Measurements from ENCODE around the gene NTHL1. TPM values are rescaled to one million over a fixed set of nuclear protein-coding genes. Genes with fewer than 3 reads are reported as not detected.

NTHL1 gene
- total RNA-seq (10 to 100 TPM; 17.1 to 38.1 (median 23.9) TPM), polyA plus RNA-seq (10 to 100 TPM in 1 of 2 donors, 1 to 10 TPM in 1; 1.9 to 27.3 TPM)
- long read RNA-seq, donor 1, transcript NTHL1-201 (6 exons, 1,067 nt), result major isoform, 44 of 53 reads
- long read RNA-seq, donor 1, partial matches to known transcripts, result 5 of 53 reads
- long read RNA-seq, donor 1, other reads (novel, unspliced or antisense), result 4 of 53 reads
- long read RNA-seq, donor 2, transcript NTHL1-201 (6 exons, 1,067 nt), result major isoform, 22 of 26 reads
- long read RNA-seq, donor 2, partial matches to known transcripts, result 0 of 26 reads
- long read RNA-seq, donor 2, other reads (novel, unspliced or antisense), result 0 of 26 reads
- long read RNA-seq, donor 3, transcript NTHL1-201 (6 exons, 1,067 nt), result major isoform, 27 of 33 reads
- long read RNA-seq, donor 3, partial matches to known transcripts, result 2 of 33 reads
- long read RNA-seq, donor 3, other reads (novel, unspliced or antisense), result 4 of 33 reads

DNA sequence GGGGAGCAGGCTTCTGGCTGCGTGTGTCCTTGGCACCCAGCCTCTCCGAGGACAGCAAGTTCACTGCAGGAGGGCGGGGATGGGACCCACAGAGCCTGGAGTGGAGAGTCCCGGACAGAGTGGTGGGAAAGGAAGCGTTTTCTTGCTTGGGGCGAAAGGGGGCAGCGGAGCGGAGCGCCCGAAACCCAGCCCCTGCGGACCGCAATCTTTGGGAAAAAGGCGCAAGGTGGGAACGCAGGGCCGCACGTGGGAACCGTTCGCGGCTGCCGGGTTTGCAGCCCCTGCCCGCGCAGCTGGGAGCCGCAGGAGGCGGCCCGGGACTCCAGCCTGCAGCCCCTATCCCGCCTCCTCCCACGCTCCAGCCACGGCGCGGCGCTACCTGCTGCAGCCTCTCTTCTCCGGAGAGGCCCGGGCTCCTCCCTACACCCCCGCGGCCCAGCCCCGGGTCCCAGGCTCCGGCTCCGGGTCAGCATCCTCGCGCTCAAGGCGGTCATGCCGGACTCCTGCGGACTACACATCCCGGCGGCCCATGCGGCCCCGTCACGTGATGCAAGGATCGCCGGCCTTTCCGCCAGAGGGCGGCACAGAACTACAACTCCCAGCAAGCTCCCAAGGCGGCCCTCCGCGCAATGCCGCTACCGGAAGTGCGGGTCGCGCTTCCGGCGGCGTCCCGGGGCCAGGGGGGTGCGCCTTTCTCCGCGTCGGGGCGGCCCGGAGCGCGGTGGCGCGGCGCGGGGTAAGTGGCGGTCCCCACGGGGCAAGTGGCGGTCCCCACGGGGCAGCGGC is at the start of gene NTHL1, which contains the start of gene TSC2:
NTHL1 (minus strand) TSS at position 505 of the 786 bp plus-strand sequence; CDS start at position 494, 11 bp downstream.
TSC2 (plus strand) TSS at position 656 of the 786 bp plus-strand sequence. CDS start 631 bp downstream, outside the sequence.
- intact Hi-C loops (cut with DNase I), result no loop called here
- WGBS, 3 donors, result 0 to 1% (median 0%) methylated on average over 32 to 81 of the region's 81 CpGs
- Histone ChIP-seq H3K27ac (peak within 1 kb of the TSS in 1 of 2 donors; percentile 70), H3K9me3 (no peaks in the 10 kb centered on the region), H3K4me1 (ENCODE audit: insufficient read depth) (peaks cover 13% of the 10 kb centered on the region), H3K27me3 (no peaks in the 10 kb centered on the region), H3K4me3 (peak within 1 kb of the TSS; percentile 63), H3K36me3 (no peaks in the 10 kb centered on the region)
- TF ChIP-seq, protein P1, sequence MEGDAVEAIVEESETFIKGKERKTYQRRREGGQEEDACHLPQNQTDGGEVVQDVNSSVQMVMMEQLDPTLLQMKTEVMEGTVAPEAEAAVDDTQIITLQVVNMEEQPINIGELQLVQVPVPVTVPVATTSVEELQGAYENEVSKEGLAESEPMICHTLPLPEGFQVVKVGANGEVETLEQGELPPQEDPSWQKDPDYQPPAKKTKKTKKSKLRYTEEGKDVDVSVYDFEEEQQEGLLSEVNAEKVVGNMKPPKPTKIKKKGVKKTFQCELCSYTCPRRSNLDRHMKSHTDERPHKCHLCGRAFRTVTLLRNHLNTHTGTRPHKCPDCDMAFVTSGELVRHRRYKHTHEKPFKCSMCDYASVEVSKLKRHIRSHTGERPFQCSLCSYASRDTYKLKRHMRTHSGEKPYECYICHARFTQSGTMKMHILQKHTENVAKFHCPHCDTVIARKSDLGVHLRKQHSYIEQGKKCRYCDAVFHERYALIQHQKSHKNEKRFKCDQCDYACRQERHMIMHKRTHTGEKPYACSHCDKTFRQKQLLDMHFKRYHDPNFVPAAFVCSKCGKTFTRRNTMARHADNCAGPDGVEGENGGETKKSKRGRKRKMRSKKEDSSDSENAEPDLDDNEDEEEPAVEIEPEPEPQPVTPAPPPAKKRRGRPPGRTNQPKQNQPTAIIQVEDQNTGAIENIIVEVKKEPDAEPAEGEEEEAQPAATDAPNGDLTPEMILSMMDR (IDR thresholded peaks at IDR 0.05), result peak; percentile 39 to 72 (median 68)
- no peak for TF ChIP-seq EP300 (IDR thresholded peaks at IDR 0.05)
- peak; percentile 26 for TF ChIP-seq POLR2A (IDR thresholded peaks at IDR 0.05)
- peak; percentile 95 to 98 (median 96) for DNase-seq

DNA sequence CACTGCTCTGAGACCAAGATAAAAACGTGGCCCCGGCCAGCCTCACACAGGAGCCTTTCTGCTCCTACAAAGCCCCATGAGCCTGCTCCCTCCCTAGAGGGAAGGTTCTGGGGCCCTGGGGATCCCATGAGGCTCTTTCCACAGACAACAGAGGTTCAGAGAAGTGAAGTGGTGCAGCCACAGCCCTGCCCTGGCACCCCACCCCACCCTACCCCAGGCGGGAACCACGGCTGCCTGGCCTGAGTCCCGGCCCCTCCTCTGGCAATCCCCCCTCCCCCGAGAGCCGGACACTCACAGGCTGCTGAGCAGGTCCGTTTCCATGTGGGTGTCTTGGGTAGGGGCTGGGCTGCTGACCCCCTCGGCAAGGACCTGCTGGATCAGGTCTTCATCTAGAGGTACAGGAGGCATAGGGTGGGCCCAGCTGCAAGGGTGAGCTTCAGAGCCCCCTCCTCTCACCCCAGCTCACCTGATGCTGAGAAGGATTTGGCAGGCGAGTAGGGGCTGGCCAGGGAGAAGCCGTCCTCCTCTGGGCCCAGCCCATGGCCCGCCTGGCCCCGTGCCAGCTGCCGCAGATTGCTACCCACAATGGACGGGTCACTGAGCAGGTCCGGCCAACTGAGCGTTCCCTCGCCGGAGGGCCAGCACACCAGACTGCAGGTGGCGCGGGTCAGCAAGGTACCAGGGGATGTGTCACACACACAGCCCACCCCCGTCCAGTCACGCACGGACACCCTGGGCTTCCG is 49.4 kb upstream of the NTHL1 start:
- Histone ChIP-seq H3K36me3 (no peaks in the 10 kb centered on the region), H3K9me3 (no peaks in the 10 kb centered on the region), H3K4me3 (no peak overlapping the region), H3K27ac (no peak overlapping the region), H3K4me1 (ENCODE audit: insufficient read depth) (no peaks in the 10 kb centered on the region), H3K27me3 (no peaks in the 10 kb centered on the region)
- no peak for DNase-seq
- 71 to 78% (median 75%) methylated on average over 22 to 25 of the region's 25 CpGs for WGBS, 3 donors
- TF ChIP-seq POLR2A (IDR thresholded peaks at IDR 0.05), result no peak
- TF ChIP-seq, protein P1 (IDR thresholded peaks at IDR 0.05), result no peak
- no peak for TF ChIP-seq EP300 (IDR thresholded peaks at IDR 0.05)
- intact Hi-C loops (cut with DNase I), result no loop called here

DNA sequence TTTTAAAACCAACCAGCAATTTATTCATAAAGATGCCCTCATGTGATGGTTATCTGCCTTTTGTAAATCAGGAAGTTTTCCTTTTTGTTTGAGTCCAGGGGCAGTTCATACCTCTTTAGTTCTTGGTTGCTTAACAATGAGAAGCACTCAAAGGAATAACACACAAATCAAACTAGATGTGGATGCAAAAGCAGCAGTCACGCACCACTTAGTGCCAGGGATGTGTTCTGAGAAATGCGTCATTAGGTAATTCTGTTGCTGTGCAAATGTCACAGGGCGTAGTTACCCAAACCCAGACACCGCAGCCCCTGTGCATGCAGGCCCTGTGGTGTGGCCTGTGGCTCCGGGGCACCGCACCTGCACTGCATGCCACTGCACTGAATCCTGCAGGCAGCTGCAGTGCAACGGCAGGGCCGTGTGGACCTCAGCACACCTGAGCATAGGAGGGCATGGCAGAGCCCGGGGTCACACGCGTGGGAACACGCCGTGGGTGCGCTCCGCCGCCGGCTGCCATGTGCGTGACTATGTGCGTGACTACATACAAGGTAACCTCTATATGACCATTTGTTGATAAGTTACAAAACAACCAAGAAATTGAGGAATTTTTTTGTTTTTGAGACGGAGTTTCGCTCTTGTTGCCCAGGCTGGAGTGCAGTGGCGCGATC is 48.4 kb upstream of the NTHL1 start:
- H3K4me3 ChIP-seq, result no peak overlapping the region
- DNase-seq, result no peak
- intact Hi-C loops (cut with DNase I), result no loop called here
- H3K9me3 ChIP-seq, result no peaks in the 10 kb centered on the region
- no peak for TF ChIP-seq POLR2A (IDR thresholded peaks at IDR 0.05)
- no peak for TF ChIP-seq EP300 (IDR thresholded peaks at IDR 0.05)
- TF ChIP-seq, protein P1 (IDR thresholded peaks at IDR 0.05), result no peak
- H3K27me3 ChIP-seq, result no peaks in the 10 kb centered on the region
- WGBS, 3 donors, result 93 to 98% (median 95%) methylated on average over 23 of the region's 23 CpGs
- H3K36me3 ChIP-seq, result no peaks in the 10 kb centered on the region
- peaks cover 6% of the 10 kb centered on the region for H3K4me1 ChIP-seq (ENCODE audit: insufficient read depth)
- no peak overlapping the region for H3K27ac ChIP-seq

Measured in ovary (tissue), 10 donors.